Panc1 (cell line): ENCODE measurements around the gene MCTP1. TPM values are rescaled to one million over a fixed set of nuclear protein-coding genes. Genes with fewer than 3 reads are reported as not detected.

Source experiments
- ATAC-seq: fragments of 200-7000 bp; cut with Tn5 transposase; 2 replicates; pipeline ENCODE4 v1.9.1; 2020; ENCODE audit warnings: mild to moderate bottlenecking, moderate library complexity
- BruUV-seq: library from RNA; stranded (reverse); fragments of 400-500 nt; replicated peaks from 2 replicates; lab custom pipeline; 2021; lab: Mats Ljungman, UMichigan
- CTCF ChIA-PET: fragments of 300-600 bp; sonication (Branson Sonifier 250); formaldehyde crosslinking; loops from one replicate; lab custom pipeline; 2022; ENCODE audit warnings: antibody characterized with exemption; lab: Charles Lee
- POLR2A ChIA-PET: fragments of 300-600 bp; sonication (Branson Sonifier 250); formaldehyde crosslinking; loops from one replicate; lab custom pipeline; 2022; ENCODE audit warnings: antibody characterized with exemption; lab: Charles Lee
- DNase-seq: peaks from one replicate; pipeline ENCODE4 v3.0.0-alpha.2; 2010; ENCODE audit warnings: low read depth, low spot score
- H3K27ac ChIP-seq: 2 replicates; pipeline ENCODE4 v1.5.1; 2011; ENCODE audit warnings: mild to moderate bottlenecking, low read length, inconsistent platforms
- H3K27me3 ChIP-seq: fragments of 200-500 bp; sonication (Bioruptor generic); 2 replicates; pipeline ENCODE4 v1.6.0; 2014; ENCODE audit warnings: low read length, inconsistent platforms; ENCODE audit not compliant: control insufficient read depth, insufficient read depth
- H3K36me3 ChIP-seq: fragments of 200-500 bp; sonication (Bioruptor generic); 2 replicates; pipeline ENCODE4 v1.5.1; 2014; ENCODE audit warnings: inconsistent platforms, mild to moderate bottlenecking, low read length, moderate library complexity; ENCODE audit not compliant: control insufficient read depth, insufficient read depth
- H3K4me1 ChIP-seq: 2 replicates; pipeline ENCODE4 v1.5.1; 2011; ENCODE audit warnings: inconsistent platforms, mild to moderate bottlenecking, low read length, moderate library complexity; ENCODE audit not compliant: control insufficient read depth, insufficient read depth
- H3K4me3 ChIP-seq, 2 experiments: 2 replicates each; pipeline ENCODE4 v1.5.1; 2011 to 2012; ENCODE audit warnings: low read depth in 2 of 2, low read length in 2 of 2, mild to moderate bottlenecking in 2 of 2, inconsistent platforms in 1 of 2, moderate library complexity in 1 of 2
- H3K9me3 ChIP-seq: fragments of 200-500 bp; sonication (Bioruptor generic); 2 replicates; pipeline ENCODE4 v1.5.1; 2014; ENCODE audit warnings: low read depth, mild to moderate bottlenecking, inconsistent platforms, low read length, moderate library complexity; ENCODE audit not compliant: control insufficient read depth, insufficient read depth
- POLR2AphosphoS5 ChIP-seq: IDR thresholded peaks from 2 replicates; pipeline ENCODE4 v1.6.1; 2012; ENCODE audit warnings: mild to moderate bottlenecking, low read depth, low read length, moderate library complexity
- SIN3A ChIP-seq: IDR thresholded peaks from 2 replicates; pipeline ENCODE4 v1.6.1; 2012; ENCODE audit warnings: low read depth, mild to moderate bottlenecking, low read length, moderate library complexity, borderline replicate concordance; ENCODE audit not compliant: insufficient read depth
- TCF7L2 ChIP-seq: IDR thresholded peaks from 2 replicates; pipeline ENCODE4 v1.6.1; 2011; ENCODE audit warnings: mild to moderate bottlenecking, low read depth, low read length, inconsistent platforms
- in situ Hi-C: cut with HindIII; loops from 2 replicates; pipeline ENCODE4 v1.10.0; 2016; ENCODE audit warnings: low sequenced_read_pairs, low pct_unique_long_range_greater_than_20kb
- intact Hi-C: fragments of 100-400 bp; cut with micrococcal nuclease; formaldehyde crosslinking; loops from one replicate; pipeline ENCODE4 v1.10.0; 2022; ENCODE audit not compliant: unreplicated experiment
- total RNA-seq: library from RNA; stranded (reverse); gene quantifications from one replicate; pipeline ENCODE4 v1.2.1, GENCODE V29; 2021; ENCODE audit not compliant: unreplicated experiment
- TF ChIP-seq, protein P1 (sequence below): fragments of 450-650 bp; IDR thresholded peaks from 2 replicates; pipeline ENCODE4 v1.5.1; 2017; ENCODE audit warnings: mild to moderate bottlenecking
- TF ChIP-seq, protein P2 (sequence below), 2 experiments: IDR thresholded peaks; 2 replicates each; pipeline ENCODE4 v1.6.1; 2011 to 2012; ENCODE audit warnings: low read depth in 2 of 2, control low read depth in 1 of 2, low read length in 1 of 2, mild to moderate bottlenecking in 1 of 2, moderate library complexity in 1 of 2; ENCODE audit not compliant: insufficient read depth in 1 of 2

The MCTP1 gene
- total RNA-seq, 1 experiment from 2014 or later: 39.8 TPM

DNA sequence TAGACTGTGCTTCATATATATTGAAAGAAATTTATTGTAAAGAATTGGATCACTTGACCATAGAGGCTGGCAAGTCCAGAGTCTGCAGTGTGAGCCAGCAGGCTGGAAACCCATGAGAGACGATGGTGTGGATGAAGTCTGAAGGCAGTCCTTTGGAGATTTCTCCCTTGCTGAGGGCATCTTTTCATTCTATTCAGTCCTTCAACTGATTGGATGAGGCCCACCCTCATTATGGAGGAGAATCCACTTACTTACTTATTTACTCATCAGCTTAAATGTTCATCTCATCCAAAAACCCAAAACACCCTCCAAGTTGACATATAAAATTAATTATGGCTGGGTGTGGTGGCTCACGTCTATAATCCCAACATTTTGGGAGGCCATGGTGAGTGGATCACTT, 62.1 kb downstream of the MCTP1 start:
- ATAC-seq: no peak
- POLR2A ChIA-PET: no interaction called here
- no peak overlapping the region for H3K4me3 ChIP-seq
- H3K36me3 ChIP-seq: no peaks in the 10 kb centered on the region
- TF ChIP-seq POLR2AphosphoS5 (no peak), SIN3A (no peak)
- no TSS peak for BruUV-seq
- no peaks in the 10 kb centered on the region; the same call in 1 of the 2 replicates for H3K27me3 ChIP-seq
- H3K9me3 ChIP-seq: no peaks in the 10 kb centered on the region
- CTCF ChIA-PET: no interaction called here
- in situ Hi-C loops (no loop called here), intact Hi-C loops (no loop called here)
- H3K27ac ChIP-seq: no peak overlapping the region
- DNase-seq: no peak
- H3K4me1 ChIP-seq: no peaks in the 10 kb centered on the region

DNA sequence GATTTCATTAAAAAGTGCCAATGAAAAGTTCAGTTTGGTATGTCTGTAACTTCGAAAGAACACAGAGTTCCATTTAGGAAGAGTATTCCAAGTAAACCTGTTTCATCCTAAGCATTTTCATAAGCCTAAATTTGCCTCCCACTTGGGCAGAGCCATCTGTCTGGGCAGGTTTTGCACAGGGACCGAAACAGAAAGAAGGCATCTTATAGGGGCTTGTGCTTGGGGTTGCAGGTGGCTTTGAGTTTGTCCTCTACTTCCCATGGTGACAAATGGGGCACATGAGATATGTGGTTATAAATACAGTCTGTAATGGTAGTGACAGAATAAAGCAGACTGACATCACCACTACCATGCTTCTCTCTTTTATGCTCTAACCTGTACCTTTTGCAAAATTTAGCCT, 63.7 kb downstream of the MCTP1 start:
- in situ Hi-C loops: no loop called here

More for the DNA sequence above, 63.7 kb downstream of the MCTP1 start:
- DNase-seq (no peak), ATAC-seq (no peak)
- no peaks in the 10 kb centered on the region for H3K27me3 ChIP-seq
- H3K36me3 ChIP-seq: no peaks in the 10 kb centered on the region
- ChIA-PET CTCF (no interaction called here), POLR2A (no interaction called here)
- H3K27ac ChIP-seq: no peak overlapping the region
- intact Hi-C loops: no loop called here
- H3K4me3 ChIP-seq: no peak overlapping the region
- no TSS peak for BruUV-seq
- no peaks in the 10 kb centered on the region for H3K9me3 ChIP-seq
- no peaks in the 10 kb centered on the region for H3K4me1 ChIP-seq
- TF ChIP-seq TCF7L2 (no peak), SIN3A (no peak), POLR2AphosphoS5 (no peak)
- TF ChIP-seq, protein P1, sequence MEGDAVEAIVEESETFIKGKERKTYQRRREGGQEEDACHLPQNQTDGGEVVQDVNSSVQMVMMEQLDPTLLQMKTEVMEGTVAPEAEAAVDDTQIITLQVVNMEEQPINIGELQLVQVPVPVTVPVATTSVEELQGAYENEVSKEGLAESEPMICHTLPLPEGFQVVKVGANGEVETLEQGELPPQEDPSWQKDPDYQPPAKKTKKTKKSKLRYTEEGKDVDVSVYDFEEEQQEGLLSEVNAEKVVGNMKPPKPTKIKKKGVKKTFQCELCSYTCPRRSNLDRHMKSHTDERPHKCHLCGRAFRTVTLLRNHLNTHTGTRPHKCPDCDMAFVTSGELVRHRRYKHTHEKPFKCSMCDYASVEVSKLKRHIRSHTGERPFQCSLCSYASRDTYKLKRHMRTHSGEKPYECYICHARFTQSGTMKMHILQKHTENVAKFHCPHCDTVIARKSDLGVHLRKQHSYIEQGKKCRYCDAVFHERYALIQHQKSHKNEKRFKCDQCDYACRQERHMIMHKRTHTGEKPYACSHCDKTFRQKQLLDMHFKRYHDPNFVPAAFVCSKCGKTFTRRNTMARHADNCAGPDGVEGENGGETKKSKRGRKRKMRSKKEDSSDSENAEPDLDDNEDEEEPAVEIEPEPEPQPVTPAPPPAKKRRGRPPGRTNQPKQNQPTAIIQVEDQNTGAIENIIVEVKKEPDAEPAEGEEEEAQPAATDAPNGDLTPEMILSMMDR: no peak
- TF ChIP-seq, protein P2, sequence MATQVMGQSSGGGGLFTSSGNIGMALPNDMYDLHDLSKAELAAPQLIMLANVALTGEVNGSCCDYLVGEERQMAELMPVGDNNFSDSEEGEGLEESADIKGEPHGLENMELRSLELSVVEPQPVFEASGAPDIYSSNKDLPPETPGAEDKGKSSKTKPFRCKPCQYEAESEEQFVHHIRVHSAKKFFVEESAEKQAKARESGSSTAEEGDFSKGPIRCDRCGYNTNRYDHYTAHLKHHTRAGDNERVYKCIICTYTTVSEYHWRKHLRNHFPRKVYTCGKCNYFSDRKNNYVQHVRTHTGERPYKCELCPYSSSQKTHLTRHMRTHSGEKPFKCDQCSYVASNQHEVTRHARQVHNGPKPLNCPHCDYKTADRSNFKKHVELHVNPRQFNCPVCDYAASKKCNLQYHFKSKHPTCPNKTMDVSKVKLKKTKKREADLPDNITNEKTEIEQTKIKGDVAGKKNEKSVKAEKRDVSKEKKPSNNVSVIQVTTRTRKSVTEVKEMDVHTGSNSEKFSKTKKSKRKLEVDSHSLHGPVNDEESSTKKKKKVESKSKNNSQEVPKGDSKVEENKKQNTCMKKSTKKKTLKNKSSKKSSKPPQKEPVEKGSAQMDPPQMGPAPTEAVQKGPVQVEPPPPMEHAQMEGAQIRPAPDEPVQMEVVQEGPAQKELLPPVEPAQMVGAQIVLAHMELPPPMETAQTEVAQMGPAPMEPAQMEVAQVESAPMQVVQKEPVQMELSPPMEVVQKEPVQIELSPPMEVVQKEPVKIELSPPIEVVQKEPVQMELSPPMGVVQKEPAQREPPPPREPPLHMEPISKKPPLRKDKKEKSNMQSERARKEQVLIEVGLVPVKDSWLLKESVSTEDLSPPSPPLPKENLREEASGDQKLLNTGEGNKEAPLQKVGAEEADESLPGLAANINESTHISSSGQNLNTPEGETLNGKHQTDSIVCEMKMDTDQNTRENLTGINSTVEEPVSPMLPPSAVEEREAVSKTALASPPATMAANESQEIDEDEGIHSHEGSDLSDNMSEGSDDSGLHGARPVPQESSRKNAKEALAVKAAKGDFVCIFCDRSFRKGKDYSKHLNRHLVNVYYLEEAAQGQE (IDR thresholded peaks at IDR 0.05; ENCODE audit: insufficient read depth in 1 of 2, low read depth in 2 of 2, low read length in 1 of 2): no peak
